ENCODE measurements around the gene SH3BP5. TPM values are rescaled to one million over a fixed set of nuclear protein-coding genes. Genes with fewer than 3 reads are reported as not detected.

SH3BP5 gene
- total and polyA plus RNA-seq, 4 experiments from 2014 or later: 48.2 to 118 (median 56.3) TPM

GRCh38 chr3:15342945-15343344 lies 10.6 kb upstream of the SH3BP5 start:
- intact Hi-C loops (cut with micrococcal nuclease): no loop called here
- Mint-ChIP-seq H3K4me1 (peaks cover 39 to 54% (median 50%) of the 10 kb centered on the region in 4 donors), H3K4me3 (no peak overlapping the region), H3K36me3 (peaks cover 0 to 2% of the 10 kb centered on the region in 2 donors), H3K27me3 (no peaks in the 10 kb centered on the region), H3K9me3 (peaks cover 0 to 4% (median 0%) of the 10 kb centered on the region in 8 donors), H3K27ac (peak overlapping the region in 1 of 7 donors; percentile 52)
- H3K4me3 ChIP-seq (ENCODE audit: low read length in 2 of 2): no peak overlapping the region
- H3K36me3 ChIP-seq (ENCODE audit: insufficient read depth, low read length): no peaks in the 10 kb centered on the region
- CTCF ChIA-PET (ENCODE audit: partially characterized antibody): interaction anchor here (1.6 to 2.6 kb wide), 2 partner anchors 10 to 75 kb away, joined by 5 to 11 read pairs; partner anchors contain the start of gene SH3BP5
- DNase-seq: no peak
- no peak overlapping the region for H3K27ac ChIP-seq (ENCODE audit: low read depth, low read length)
- H3K9me3 ChIP-seq (ENCODE audit: control insufficient read depth in 1 of 2, low read length in 2 of 2): no peaks in the 10 kb centered on the region
- POLR2A ChIA-PET (ENCODE audit: partially characterized antibody): interaction anchor here (1.3 to 1.5 kb wide), 2 partner anchors 23 to 74 kb away, joined by 3 to 4 read pairs; no protein-coding TSS in a partner anchor
- H3K4me1 ChIP-seq (ENCODE audit: insufficient read depth, low read length): peaks cover 46% of the 10 kb centered on the region
- no peaks in the 10 kb centered on the region for H3K27me3 ChIP-seq (ENCODE audit: insufficient read depth, low read length)

DNA sequence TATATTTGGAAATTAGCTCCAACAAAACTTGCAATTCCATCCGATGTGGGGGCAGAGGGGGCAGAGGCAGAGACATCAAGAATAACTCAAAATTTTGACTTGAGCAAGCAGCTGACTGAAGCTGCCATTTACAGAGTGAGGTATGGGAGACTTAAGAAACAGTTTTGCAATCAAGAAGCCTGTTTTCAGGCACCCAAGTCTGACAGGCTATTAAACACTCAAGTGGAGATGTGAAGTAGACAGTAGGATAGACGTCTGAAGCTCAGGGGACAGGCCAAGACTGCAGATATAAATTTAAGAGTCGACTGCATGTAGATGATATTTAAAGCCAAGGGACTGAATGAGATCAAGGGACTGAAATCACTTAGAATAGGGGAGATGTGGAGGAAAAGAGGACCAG lies 9.9 kb upstream of the SH3BP5 start:
- peaks cover 39% of the 10 kb centered on the region for H3K4me1 ChIP-seq (ENCODE audit: insufficient read depth, low read length)
- CTCF ChIA-PET (ENCODE audit: partially characterized antibody): interaction anchor here (2.6 kb wide), 1 partner anchor 9 kb away, joined by 11 read pairs; the partner anchor contains the start of gene SH3BP5

GRCh38 chr3:15341030-15341726 lies 8.8 kb upstream of the SH3BP5 start:
- intact Hi-C loops (cut with micrococcal nuclease): no loop called here

More for the DNA sequence above, 9.9 kb upstream of the SH3BP5 start:
- intact Hi-C loops (cut with micrococcal nuclease): no loop called here
- Histone ChIP-seq H3K27me3 (ENCODE audit: insufficient read depth, low read length) (no peaks in the 10 kb centered on the region), H3K36me3 (ENCODE audit: insufficient read depth, low read length) (no peaks in the 10 kb centered on the region), H3K4me3 (ENCODE audit: low read length in 2 of 2) (no peak overlapping the region), H3K27ac (ENCODE audit: low read depth, low read length) (no peak overlapping the region), H3K9me3 (ENCODE audit: control insufficient read depth in 1 of 2, low read length in 2 of 2) (no peaks in the 10 kb centered on the region)
- Mint-ChIP-seq H3K27ac (peak overlapping the region in 1 of 7 donors; percentile 6), H3K36me3 (no peaks in the 10 kb centered on the region), H3K27me3 (no peaks in the 10 kb centered on the region), H3K4me3 (peak overlapping the region in 1 of 8 donors; percentile 17), H3K4me1 (peaks cover 32 to 47% (median 43%) of the 10 kb centered on the region in 4 donors), H3K9me3 (peaks cover 0 to 4% (median 0%) of the 10 kb centered on the region in 8 donors)
- POLR2A ChIA-PET (ENCODE audit: partially characterized antibody): interaction anchor here (1.3 to 1.5 kb wide), 2 partner anchors 22 to 73 kb away, joined by 3 to 4 read pairs; no protein-coding TSS in a partner anchor
- DNase-seq: no peak

DNA sequence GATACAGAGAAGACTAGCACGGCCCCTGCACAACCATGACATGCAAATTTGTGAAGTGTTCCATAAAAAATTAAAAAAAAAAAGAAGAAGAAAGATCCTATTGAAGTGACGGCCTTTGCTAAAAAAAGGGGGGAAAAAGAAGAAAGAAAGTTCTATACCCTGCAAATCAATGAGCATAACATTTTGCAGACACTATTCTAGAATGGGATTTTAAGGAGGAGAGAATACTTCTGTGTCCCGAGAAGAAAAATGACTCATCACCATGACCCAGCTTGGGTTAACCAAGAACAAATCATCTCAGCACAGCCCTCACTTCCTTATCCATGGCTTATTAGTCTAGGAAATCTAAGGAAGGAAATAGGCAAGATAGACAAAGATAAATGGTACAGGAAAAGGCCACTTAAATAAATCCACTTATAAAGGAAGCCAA lies 7.4 kb upstream of the SH3BP5 start:
- H3K4me3 ChIP-seq (ENCODE audit: low read length in 2 of 2): no peak overlapping the region
- H3K27ac ChIP-seq (ENCODE audit: low read depth, low read length): no peak overlapping the region
- H3K36me3 ChIP-seq (ENCODE audit: insufficient read depth, low read length): no peaks in the 10 kb centered on the region
- POLR2A ChIA-PET (ENCODE audit: partially characterized antibody): no interaction called here
- no peak overlapping the region for H3K4me3 Mint-ChIP-seq
- peaks cover 15 to 29% (median 21%) of the 10 kb centered on the region in 4 donors for H3K4me1 Mint-ChIP-seq
- H3K4me1 ChIP-seq (ENCODE audit: insufficient read depth, low read length): peaks cover 15% of the 10 kb centered on the region
- no peaks in the 10 kb centered on the region for H3K27me3 ChIP-seq (ENCODE audit: insufficient read depth, low read length)
- H3K36me3 Mint-ChIP-seq: no peaks in the 10 kb centered on the region
- no peaks in the 10 kb centered on the region for H3K9me3 ChIP-seq (ENCODE audit: control insufficient read depth in 1 of 2, low read length in 2 of 2)
- intact Hi-C loops (cut with micrococcal nuclease): no loop called here
- DNase-seq: no peak
- CTCF ChIA-PET (ENCODE audit: partially characterized antibody): interaction anchor here (1.5 kb wide), 1 partner anchor 72 kb away, joined by 3 read pairs; no protein-coding TSS in a partner anchor
- H3K27ac Mint-ChIP-seq: peak overlapping the region in 1 of 7 donors; percentile 41
- no peaks in the 10 kb centered on the region for H3K27me3 Mint-ChIP-seq
- peaks cover 0 to 4% (median 0%) of the 10 kb centered on the region in 8 donors for H3K9me3 Mint-ChIP-seq

More at GRCh38 chr3:15341030-15341726, 8.8 kb upstream of the SH3BP5 start:
- H3K4me3 ChIP-seq (ENCODE audit: low read length in 2 of 2): no peak overlapping the region
- peaks cover 28% of the 10 kb centered on the region for H3K4me1 ChIP-seq (ENCODE audit: insufficient read depth, low read length)
- ChIA-PET POLR2A (ENCODE audit: partially characterized antibody) (interaction anchor here (0.6 kb wide), 1 partner anchor 51 kb away, joined by 3 read pairs; no protein-coding TSS in a partner anchor), CTCF (ENCODE audit: partially characterized antibody) (interaction anchor here (1.5 to 2.6 kb wide), 2 partner anchors 8 to 73 kb away, joined by 3 to 11 read pairs; partner anchors contain the start of gene SH3BP5)
- peak overlapping the region in 5 of 7 donors; percentile 20 to 38 (median 37) for H3K27ac Mint-ChIP-seq
- H3K27me3 Mint-ChIP-seq: no peaks in the 10 kb centered on the region
- peaks cover 0 to 4% (median 0%) of the 10 kb centered on the region in 8 donors for H3K9me3 Mint-ChIP-seq
- H3K9me3 ChIP-seq (ENCODE audit: control insufficient read depth in 1 of 2, low read length in 2 of 2): no peaks in the 10 kb centered on the region
- H3K4me1 Mint-ChIP-seq: peaks cover 23 to 43% (median 32%) of the 10 kb centered on the region in 4 donors
- no peaks in the 10 kb centered on the region for H3K27me3 ChIP-seq (ENCODE audit: insufficient read depth, low read length)
- no peak for DNase-seq
- no peak overlapping the region for H3K27ac ChIP-seq (ENCODE audit: low read depth, low read length)
- H3K36me3 Mint-ChIP-seq: no peaks in the 10 kb centered on the region
- H3K4me3 Mint-ChIP-seq: no peak overlapping the region
- no peaks in the 10 kb centered on the region for H3K36me3 ChIP-seq (ENCODE audit: insufficient read depth, low read length)

- intact Hi-C loops (cut with micrococcal nuclease): no loop called here
- Histone ChIP-seq H3K36me3 (ENCODE audit: insufficient read depth, low read length) (no peaks in the 10 kb centered on the region), H3K27ac (ENCODE audit: low read depth, low read length) (no peak overlapping the region), H3K4me3 (ENCODE audit: low read length in 2 of 2) (no peak overlapping the region), H3K9me3 (ENCODE audit: control insufficient read depth in 1 of 2, low read length in 2 of 2) (no peaks in the 10 kb centered on the region), H3K27me3 (ENCODE audit: insufficient read depth, low read length) (no peaks in the 10 kb centered on the region), H3K4me1 (ENCODE audit: insufficient read depth, low read length) (peaks cover 15% of the 10 kb centered on the region)
- ChIA-PET CTCF (ENCODE audit: partially characterized antibody) (no interaction called here), POLR2A (ENCODE audit: partially characterized antibody) (no interaction called here)
- Mint-ChIP-seq H3K4me3 (no peak overlapping the region), H3K4me1 (peaks cover 12 to 23% (median 17%) of the 10 kb centered on the region in 4 donors), H3K36me3 (no peaks in the 10 kb centered on the region), H3K27ac (peak overlapping the region in 1 of 7 donors; percentile 13), H3K27me3 (no peaks in the 10 kb centered on the region), H3K9me3 (peaks cover 0 to 4% (median 0%) of the 10 kb centered on the region in 8 donors)
- no peak for DNase-seq
These were observed 6.6 kb upstream of the SH3BP5 start for GRCh38 chr3:15339001-15339400.

DNA sequence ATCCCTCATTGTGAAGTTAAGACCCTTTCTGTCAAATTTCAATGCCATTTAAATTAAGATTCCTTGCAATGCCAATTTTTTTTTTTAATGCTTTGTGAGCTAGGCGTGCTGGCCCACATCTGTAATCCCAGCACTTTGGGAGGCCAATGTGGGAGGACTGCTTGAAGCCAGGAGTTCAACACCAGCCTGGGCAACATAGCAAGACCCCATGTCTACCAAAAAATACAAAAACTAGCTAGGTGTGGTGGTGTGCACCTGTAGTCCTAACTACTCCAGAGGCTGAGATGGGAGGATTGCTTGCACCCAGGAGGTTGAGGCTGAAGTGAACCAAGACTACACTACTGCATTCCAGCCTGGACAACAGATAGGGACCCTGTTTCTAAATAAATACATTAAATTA lies 5.6 kb upstream of the SH3BP5 start:
- Histone ChIP-seq H3K27me3 (ENCODE audit: insufficient read depth, low read length) (no peaks in the 10 kb centered on the region), H3K27ac (ENCODE audit: low read depth, low read length) (no peak overlapping the region), H3K4me1 (ENCODE audit: insufficient read depth, low read length) (peaks cover 22% of the 10 kb centered on the region), H3K9me3 (ENCODE audit: control insufficient read depth in 1 of 2, low read length in 2 of 2) (no peaks in the 10 kb centered on the region), H3K4me3 (ENCODE audit: low read length in 2 of 2) (no peak overlapping the region), H3K36me3 (ENCODE audit: insufficient read depth, low read length) (no peaks in the 10 kb centered on the region)
- Mint-ChIP-seq H3K27ac (no peak overlapping the region), H3K36me3 (no peaks in the 10 kb centered on the region), H3K4me3 (no peak overlapping the region), H3K27me3 (no peaks in the 10 kb centered on the region), H3K9me3 (peaks cover 0 to 2% (median 0%) of the 10 kb centered on the region in 8 donors), H3K4me1 (peaks cover 16 to 30% (median 19%) of the 10 kb centered on the region in 4 donors)
- POLR2A ChIA-PET (ENCODE audit: partially characterized antibody): interaction anchor here (3.7 kb wide), 1 partner anchor 10 kb away, joined by 13 read pairs; no protein-coding TSS in a partner anchor
- CTCF ChIA-PET (ENCODE audit: partially characterized antibody): interaction anchor here (0.7 to 1.5 kb wide), 2 partner anchors 16 to 20 kb away, joined by 3 read pairs; no protein-coding TSS in a partner anchor
- DNase-seq: no peak
- intact Hi-C loops (cut with micrococcal nuclease): no loop called here

- H3K4me1 ChIP-seq (ENCODE audit: insufficient read depth, low read length): peaks cover 28% of the 10 kb centered on the region
- Mint-ChIP-seq H3K27ac (peak overlapping the region in 2 of 7 donors; percentile 41 to 43), H3K4me1 (peaks cover 12 to 37% (median 26%) of the 10 kb centered on the region in 4 donors), H3K36me3 (peaks cover 0 to 9% of the 10 kb centered on the region in 2 donors), H3K9me3 (peaks cover 0 to under 1% (median 0%) of the 10 kb centered on the region in 8 donors), H3K4me3 (peak overlapping the region in 1 of 8 donors; percentile 17), H3K27me3 (no peaks in the 10 kb centered on the region)
- no peak overlapping the region for H3K27ac ChIP-seq (ENCODE audit: low read depth, low read length)
- DNase-seq: no peak
- ChIA-PET POLR2A (ENCODE audit: partially characterized antibody) (interaction anchor here (1.0 to 3.7 kb wide), 4 partner anchors 10 to 22 kb away, joined by 3 to 13 read pairs (median 4); no protein-coding TSS in a partner anchor), CTCF (ENCODE audit: partially characterized antibody) (interaction anchor here (1.7 to 5.6 kb wide), 2 partner anchors 26 to 69 kb away, joined by 5 to 203 read pairs; no protein-coding TSS in a partner anchor)
- no peaks in the 10 kb centered on the region for H3K36me3 ChIP-seq (ENCODE audit: insufficient read depth, low read length)
- H3K9me3 ChIP-seq (ENCODE audit: control insufficient read depth in 1 of 2, low read length in 2 of 2): no peaks in the 10 kb centered on the region
- H3K27me3 ChIP-seq (ENCODE audit: insufficient read depth, low read length): no peaks in the 10 kb centered on the region
- intact Hi-C loops (cut with micrococcal nuclease): no loop called here
- no peak overlapping the region for H3K4me3 ChIP-seq (ENCODE audit: low read length in 2 of 2)
These were observed 3.7 kb upstream of the SH3BP5 start for GRCh38 chr3:15336057-15336456.

Measured in CD4-positive, alpha-beta memory T cell (primary cell).